Mucosa of stomach (tissue), 1 donor: Measurements from ENCODE around the gene VGF.

Experiments
- H3K27me3 ChIP-seq: one replicate; pipeline ENCODE4 v1.7.0; 2013; ENCODE audit warnings: mild to moderate bottlenecking, low read length; ENCODE audit not compliant: control insufficient read depth, insufficient read depth
- H3K36me3 ChIP-seq: one replicate; pipeline ENCODE4 v1.7.0; 2013; ENCODE audit warnings: low read length; ENCODE audit not compliant: control insufficient read depth, insufficient read depth
- H3K4me1 ChIP-seq: one replicate; pipeline ENCODE4 v1.7.0; 2013; ENCODE audit warnings: mild to moderate bottlenecking, low read length; ENCODE audit not compliant: control insufficient read depth, insufficient read depth
- H3K4me3 ChIP-seq: one replicate; pipeline ENCODE4 v1.7.0; 2013; ENCODE audit warnings: low read length
- H3K9ac ChIP-seq: one replicate; pipeline ENCODE4 v1.7.0; 2013; ENCODE audit warnings: mild to moderate bottlenecking, low read length, moderate library complexity
- H3K9me3 ChIP-seq: one replicate; pipeline ENCODE4 v1.7.0; 2013; ENCODE audit warnings: mild to moderate bottlenecking, low read length, moderate library complexity; ENCODE audit not compliant: control insufficient read depth
- donor health status: Pancreatic carcinoma.

The VGF gene

GRCh38 chr7:101169110-101169837 lies 3.9 kb upstream of the VGF start:
- H3K36me3 ChIP-seq, result no peaks in the 10 kb centered on the region
- no peaks in the 10 kb centered on the region for H3K9me3 ChIP-seq
- peaks cover 97% of the 10 kb centered on the region for H3K27me3 ChIP-seq
- H3K9ac ChIP-seq, result no peak overlapping the region
- peaks cover 41% of the 10 kb centered on the region for H3K4me1 ChIP-seq
- no peak overlapping the region for H3K4me3 ChIP-seq

- H3K9me3 ChIP-seq, result no peaks in the 10 kb centered on the region
- H3K4me1 ChIP-seq, result peaks cover 39% of the 10 kb centered on the region
- no peak overlapping the region for H3K9ac ChIP-seq
- H3K36me3 ChIP-seq, result no peaks in the 10 kb centered on the region
- H3K4me3 ChIP-seq, result no peak overlapping the region
- H3K27me3 ChIP-seq, result peaks cover 97% of the 10 kb centered on the region
Measured at GRCh38 chr7:101168412-101169049, 3.2 kb upstream of the VGF start.

GRCh38 chr7:101167645-101168411 lies 2.5 kb upstream of the VGF start:
- H3K9me3 ChIP-seq, result no peaks in the 10 kb centered on the region
- H3K4me1 ChIP-seq, result peaks cover 37% of the 10 kb centered on the region
- no peaks in the 10 kb centered on the region for H3K36me3 ChIP-seq
- no peak overlapping the region for H3K9ac ChIP-seq
- H3K4me3 ChIP-seq, result no peak overlapping the region
- peaks cover 95% of the 10 kb centered on the region for H3K27me3 ChIP-seq

GRCh38 chr7:101166909-101167644 lies 1.7 kb upstream of the VGF start:
- no peak overlapping the region for H3K4me3 ChIP-seq
- H3K9ac ChIP-seq, result no peak overlapping the region
- peaks cover 35% of the 10 kb centered on the region for H3K4me1 ChIP-seq
- no peaks in the 10 kb centered on the region for H3K9me3 ChIP-seq
- no peaks in the 10 kb centered on the region for H3K36me3 ChIP-seq
- peaks cover 95% of the 10 kb centered on the region for H3K27me3 ChIP-seq

- Histone ChIP-seq H3K4me3 (no peak overlapping the region), H3K36me3 (no peaks in the 10 kb centered on the region), H3K9me3 (no peaks in the 10 kb centered on the region), H3K9ac (no peak overlapping the region), H3K4me1 (peaks cover 35% of the 10 kb centered on the region), H3K27me3 (peaks cover 93% of the 10 kb centered on the region)
Measured at GRCh38 chr7:101166648-101166908, 1.2 kb upstream of the VGF start.

- Histone ChIP-seq H3K9me3 (no peaks in the 10 kb centered on the region), H3K4me1 (peaks cover 35% of the 10 kb centered on the region), H3K36me3 (no peaks in the 10 kb centered on the region), H3K4me3 (no peak overlapping the region), H3K9ac (no peak overlapping the region), H3K27me3 (peaks cover 89% of the 10 kb centered on the region)
Measured at GRCh38 chr7:101165958-101166647, 734 bp upstream of the VGF start.

- Histone ChIP-seq H3K4me1 (peaks cover 28% of the 10 kb centered on the region), H3K4me3 (no peak overlapping the region), H3K27me3 (peaks cover 70% of the 10 kb centered on the region), H3K36me3 (no peaks in the 10 kb centered on the region), H3K9ac (peak overlapping the region; percentile 15), H3K9me3 (no peaks in the 10 kb centered on the region)
Measured at GRCh38 chr7:101164071-101164840, 1.1 kb downstream of the VGF start.

GRCh38 chr7:101163279-101164070 lies 1.9 kb downstream of the VGF start:
- peak overlapping the region; percentile 15 for H3K9ac ChIP-seq
- no peaks in the 10 kb centered on the region for H3K9me3 ChIP-seq
- H3K4me3 ChIP-seq, result no peak overlapping the region
- peaks cover 62% of the 10 kb centered on the region for H3K27me3 ChIP-seq
- H3K36me3 ChIP-seq, result peaks cover 5% of the 10 kb centered on the region
- peaks cover 28% of the 10 kb centered on the region for H3K4me1 ChIP-seq

GRCh38 chr7:101162551-101163278 lies 2.7 kb downstream of the VGF start:
- Histone ChIP-seq H3K4me1 (peaks cover 28% of the 10 kb centered on the region), H3K9ac (no peak overlapping the region), H3K4me3 (no peak overlapping the region), H3K27me3 (peaks cover 55% of the 10 kb centered on the region), H3K36me3 (peaks cover 5% of the 10 kb centered on the region), H3K9me3 (no peaks in the 10 kb centered on the region)
